ENCODE results near the gene SERPINA1.

DNA sequence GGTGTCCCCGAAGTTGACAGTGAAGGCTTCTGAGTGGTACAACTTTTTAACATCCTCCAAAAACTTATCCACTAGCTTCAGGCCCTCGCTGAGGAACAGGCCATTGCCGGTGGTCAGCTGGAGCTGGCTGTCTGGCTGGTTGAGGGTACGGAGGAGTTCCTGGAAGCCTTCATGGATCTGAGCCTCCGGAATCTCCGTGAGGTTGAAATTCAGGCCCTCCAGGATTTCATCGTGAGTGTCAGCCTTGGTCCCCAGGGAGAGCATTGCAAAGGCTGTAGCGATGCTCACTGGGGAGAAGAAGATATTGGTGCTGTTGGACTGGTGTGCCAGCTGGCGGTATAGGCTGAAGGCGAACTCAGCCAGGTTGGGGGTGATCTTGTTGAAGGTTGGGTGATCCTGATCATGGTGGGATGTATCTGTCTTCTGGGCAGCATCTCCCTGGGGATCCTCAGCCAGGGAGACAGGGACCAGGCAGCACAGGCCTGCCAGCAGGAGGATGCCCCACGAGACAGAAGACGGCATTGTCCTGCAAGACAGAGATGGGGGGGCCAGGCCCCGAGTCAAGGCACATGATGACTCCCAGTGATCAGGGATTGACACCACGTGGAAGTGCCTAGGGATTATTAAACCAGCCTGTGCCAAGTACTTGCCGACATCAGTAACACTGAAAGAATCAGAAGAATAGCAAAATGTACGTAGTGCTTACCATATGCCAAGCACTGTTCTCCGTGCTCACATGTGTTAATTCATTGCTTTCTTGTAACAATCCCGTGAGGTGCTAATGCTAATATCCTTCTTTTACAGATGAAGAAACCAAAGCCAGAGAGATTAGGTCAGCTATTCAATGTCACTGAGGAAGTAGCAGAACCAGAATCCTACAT is 5.4 kb downstream of the SERPINA1 start:
- TF ChIP-seq, protein P1, sequence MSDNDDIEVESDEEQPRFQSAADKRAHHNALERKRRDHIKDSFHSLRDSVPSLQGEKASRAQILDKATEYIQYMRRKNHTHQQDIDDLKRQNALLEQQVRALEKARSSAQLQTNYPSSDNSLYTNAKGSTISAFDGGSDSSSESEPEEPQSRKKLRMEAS (CRISPR knock-in tag; IDR thresholded peaks at IDR 0.05), result no peak
- TF ChIP-seq, protein P2, sequence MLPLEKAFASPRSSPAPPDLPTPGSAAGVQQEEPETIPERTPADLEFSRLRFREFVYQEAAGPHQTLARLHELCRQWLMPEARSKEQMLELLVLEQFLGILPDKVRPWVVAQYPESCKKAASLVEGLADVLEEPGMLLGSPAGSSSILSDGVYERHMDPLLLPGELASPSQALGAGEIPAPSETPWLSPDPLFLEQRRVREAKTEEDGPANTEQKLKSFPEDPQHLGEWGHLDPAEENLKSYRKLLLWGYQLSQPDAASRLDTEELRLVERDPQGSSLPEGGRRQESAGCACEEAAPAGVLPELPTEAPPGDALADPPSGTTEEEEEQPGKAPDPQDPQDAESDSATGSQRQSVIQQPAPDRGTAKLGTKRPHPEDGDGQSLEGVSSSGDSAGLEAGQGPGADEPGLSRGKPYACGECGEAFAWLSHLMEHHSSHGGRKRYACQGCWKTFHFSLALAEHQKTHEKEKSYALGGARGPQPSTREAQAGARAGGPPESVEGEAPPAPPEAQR (CRISPR knock-in tag; IDR thresholded peaks at IDR 0.05), result no peak
- TF ChIP-seq, protein P3, sequence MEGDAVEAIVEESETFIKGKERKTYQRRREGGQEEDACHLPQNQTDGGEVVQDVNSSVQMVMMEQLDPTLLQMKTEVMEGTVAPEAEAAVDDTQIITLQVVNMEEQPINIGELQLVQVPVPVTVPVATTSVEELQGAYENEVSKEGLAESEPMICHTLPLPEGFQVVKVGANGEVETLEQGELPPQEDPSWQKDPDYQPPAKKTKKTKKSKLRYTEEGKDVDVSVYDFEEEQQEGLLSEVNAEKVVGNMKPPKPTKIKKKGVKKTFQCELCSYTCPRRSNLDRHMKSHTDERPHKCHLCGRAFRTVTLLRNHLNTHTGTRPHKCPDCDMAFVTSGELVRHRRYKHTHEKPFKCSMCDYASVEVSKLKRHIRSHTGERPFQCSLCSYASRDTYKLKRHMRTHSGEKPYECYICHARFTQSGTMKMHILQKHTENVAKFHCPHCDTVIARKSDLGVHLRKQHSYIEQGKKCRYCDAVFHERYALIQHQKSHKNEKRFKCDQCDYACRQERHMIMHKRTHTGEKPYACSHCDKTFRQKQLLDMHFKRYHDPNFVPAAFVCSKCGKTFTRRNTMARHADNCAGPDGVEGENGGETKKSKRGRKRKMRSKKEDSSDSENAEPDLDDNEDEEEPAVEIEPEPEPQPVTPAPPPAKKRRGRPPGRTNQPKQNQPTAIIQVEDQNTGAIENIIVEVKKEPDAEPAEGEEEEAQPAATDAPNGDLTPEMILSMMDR (IDR thresholded peaks at IDR 0.05), result no peak
- TF ChIP-seq, protein P4, sequence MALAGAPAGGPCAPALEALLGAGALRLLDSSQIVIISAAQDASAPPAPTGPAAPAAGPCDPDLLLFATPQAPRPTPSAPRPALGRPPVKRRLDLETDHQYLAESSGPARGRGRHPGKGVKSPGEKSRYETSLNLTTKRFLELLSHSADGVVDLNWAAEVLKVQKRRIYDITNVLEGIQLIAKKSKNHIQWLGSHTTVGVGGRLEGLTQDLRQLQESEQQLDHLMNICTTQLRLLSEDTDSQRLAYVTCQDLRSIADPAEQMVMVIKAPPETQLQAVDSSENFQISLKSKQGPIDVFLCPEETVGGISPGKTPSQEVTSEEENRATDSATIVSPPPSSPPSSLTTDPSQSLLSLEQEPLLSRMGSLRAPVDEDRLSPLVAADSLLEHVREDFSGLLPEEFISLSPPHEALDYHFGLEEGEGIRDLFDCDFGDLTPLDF (CRISPR knock-in tag; IDR thresholded peaks at IDR 0.05), result no peak
- no peak for TF ChIP-seq NFE2L1 (CRISPR knock-in tag; IDR thresholded peaks at IDR 0.05)
- TF ChIP-seq ZBTB21 (CRISPR knock-in tag; IDR thresholded peaks at IDR 0.05; ENCODE audit: borderline replicate concordance), result no peak
- TF ChIP-seq SP1 (CRISPR knock-in tag; conservative IDR thresholded peaks at IDR 0.05), result no peak
